ENCODE results near the gene SH3TC1. TPM values are rescaled to one million over a fixed set of nuclear protein-coding genes. Genes with fewer than 3 reads are reported as not detected.

Gene SH3TC1
- total RNA-seq, 1 donor from 2014 or later, result 5.4 TPM

- Mint-ChIP-seq H3K36me3 (no peaks in the 10 kb centered on the region), H3K27me3 (peaks cover 26% of the 10 kb centered on the region), H3K27ac (peak overlapping the region; percentile 61), H3K9me3 (no peaks in the 10 kb centered on the region), H3K4me1 (ENCODE audit: unreplicated experiment) (peaks cover 31% of the 10 kb centered on the region), H3K4me3 (peak overlapping the region; percentile 36)
- no peak for TF ChIP-seq CTCF (conservative IDR thresholded peaks at IDR 0.05)
- DNase-seq (ENCODE audit: extremely low spot score, unreplicated experiment), result no peak
These were observed 75.1 kb downstream of the SH3TC1 start for GRCh38 chr4:8274066-8274652.

GRCh38 chr4:8274765-8275547 is 75.9 kb downstream of the SH3TC1 start:
- Mint-ChIP-seq H3K9me3 (no peaks in the 10 kb centered on the region), H3K4me3 (peak overlapping the region; percentile 36), H3K27ac (peak overlapping the region; percentile 61), H3K36me3 (no peaks in the 10 kb centered on the region), H3K27me3 (peaks cover 24% of the 10 kb centered on the region), H3K4me1 (ENCODE audit: unreplicated experiment) (peaks cover 33% of the 10 kb centered on the region)
- peak; percentile 85 for DNase-seq (ENCODE audit: extremely low spot score, unreplicated experiment)
- TF ChIP-seq CTCF (conservative IDR thresholded peaks at IDR 0.05), result no peak

GRCh38 chr4:8275548-8275910 is 76.4 kb downstream of the SH3TC1 start:
- H3K36me3 Mint-ChIP-seq, result no peaks in the 10 kb centered on the region
- peaks cover 22% of the 10 kb centered on the region for H3K27me3 Mint-ChIP-seq
- no peak overlapping the region for H3K27ac Mint-ChIP-seq
- H3K4me3 Mint-ChIP-seq, result no peak overlapping the region
- no peaks in the 10 kb centered on the region for H3K9me3 Mint-ChIP-seq
- no peak for DNase-seq (ENCODE audit: extremely low spot score, unreplicated experiment)
- peaks cover 33% of the 10 kb centered on the region for H3K4me1 Mint-ChIP-seq (ENCODE audit: unreplicated experiment)
- no peak for TF ChIP-seq CTCF (conservative IDR thresholded peaks at IDR 0.05)

- Mint-ChIP-seq H3K4me1 (ENCODE audit: unreplicated experiment) (peaks cover 29% of the 10 kb centered on the region), H3K27me3 (peaks cover 11% of the 10 kb centered on the region), H3K9me3 (no peaks in the 10 kb centered on the region), H3K27ac (peak overlapping the region; percentile 61), H3K36me3 (no peaks in the 10 kb centered on the region), H3K4me3 (no peak overlapping the region)
- no peak for DNase-seq (ENCODE audit: extremely low spot score, unreplicated experiment)
- TF ChIP-seq CTCF (conservative IDR thresholded peaks at IDR 0.05), result no peak
These were observed 77.5 kb downstream of the SH3TC1 start for GRCh38 chr4:8276358-8277240.

- Mint-ChIP-seq H3K36me3 (no peaks in the 10 kb centered on the region), H3K4me3 (no peak overlapping the region), H3K4me1 (ENCODE audit: unreplicated experiment) (peaks cover 24% of the 10 kb centered on the region), H3K27ac (no peak overlapping the region), H3K27me3 (peaks cover 4% of the 10 kb centered on the region), H3K9me3 (no peaks in the 10 kb centered on the region)
- no peak for DNase-seq (ENCODE audit: extremely low spot score, unreplicated experiment)
- TF ChIP-seq CTCF (conservative IDR thresholded peaks at IDR 0.05), result no peak
These were observed 78.4 kb downstream of the SH3TC1 start for GRCh38 chr4:8277356-8278008.
